ENCODE data around the gene GGACT.

GGACT gene

DNA sequence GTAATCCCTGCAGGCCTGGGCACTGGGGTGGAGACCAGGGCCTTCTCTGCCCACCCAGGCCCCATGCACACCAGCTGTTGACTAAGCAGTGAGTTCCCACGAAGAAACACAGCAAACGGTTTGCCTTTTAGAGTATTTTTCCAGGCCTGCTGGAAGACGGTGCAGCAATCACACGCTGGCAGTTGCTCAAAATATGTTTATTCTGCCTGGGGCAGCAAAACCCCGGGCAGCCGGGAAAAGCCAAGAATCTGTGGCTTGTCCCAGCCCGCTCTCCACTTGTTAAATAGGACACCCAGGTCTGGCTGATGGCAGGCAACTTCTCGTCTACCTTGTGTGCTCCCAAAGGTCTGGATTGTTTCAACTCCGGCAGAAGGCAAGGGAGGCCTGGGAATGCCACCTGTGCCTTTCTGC, 40.8 kb downstream of the GGACT start:
- Histone ChIP-seq H3K27ac (ENCODE audit: low read depth, low read length) (no peak overlapping the region), H3K4me1 (ENCODE audit: control insufficient read depth, insufficient read depth, low read length) (0 out of 2 replicates have a peak, but pooled peaks cover under 1% of the 10 kb centered on the region), H3K9me3 (ENCODE audit: control insufficient read depth, insufficient read depth, low read length) (no peaks in the 10 kb centered on the region), H3K4me3 (ENCODE audit: low read depth, low read length) (no peak overlapping the region), H3K9ac (ENCODE audit: low read depth, low read length) (no peak overlapping the region), H3K27me3 (ENCODE audit: control insufficient read depth, insufficient read depth, low read length) (no peaks in the 10 kb centered on the region), H3K36me3 (ENCODE audit: control insufficient read depth, insufficient read depth, low read length) (no peaks in the 10 kb centered on the region)

DNA sequence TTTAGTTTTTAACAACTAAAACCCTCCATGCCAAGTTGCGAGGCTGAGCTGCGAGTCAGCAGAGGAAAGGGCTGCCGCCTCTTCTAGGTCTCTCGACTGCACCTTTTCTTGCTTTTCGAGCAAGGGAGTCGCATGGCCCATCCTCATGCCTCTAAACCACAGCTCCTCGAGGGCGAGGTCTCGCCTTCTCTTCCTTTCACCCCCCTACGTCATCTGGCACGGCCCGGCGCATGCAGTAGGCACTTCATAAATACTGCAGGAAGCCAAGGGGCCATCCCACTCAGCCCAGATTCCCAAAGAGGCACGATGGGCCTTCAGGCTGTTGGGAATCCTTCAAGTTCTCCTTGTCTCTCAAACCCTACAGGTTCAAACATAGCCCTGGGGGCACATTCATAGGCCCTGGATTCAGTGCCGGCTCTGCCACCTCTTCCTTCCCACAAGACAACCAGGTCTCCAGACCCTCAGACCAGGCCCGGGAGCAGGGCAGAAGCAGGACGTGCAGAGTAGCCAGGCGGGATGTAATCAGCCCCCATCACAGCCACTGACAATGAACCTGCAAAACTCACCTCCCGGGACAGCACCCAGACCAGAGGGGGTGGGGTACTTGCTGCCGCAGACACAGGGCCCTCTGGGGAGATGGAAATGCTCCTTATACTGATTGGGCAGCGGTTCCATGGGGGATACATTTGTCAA, 41.7 kb downstream of the GGACT start:
- Histone ChIP-seq H3K4me1 (ENCODE audit: control insufficient read depth, insufficient read depth, low read length) (peaks cover 4% of the 10 kb centered on the region; the same call in 1 of the 2 replicates), H3K36me3 (ENCODE audit: control insufficient read depth, insufficient read depth, low read length) (no peaks in the 10 kb centered on the region), H3K9ac (ENCODE audit: low read depth, low read length) (no peak overlapping the region), H3K4me3 (ENCODE audit: low read depth, low read length) (no peak overlapping the region), H3K27ac (ENCODE audit: low read depth, low read length) (no peak overlapping the region), H3K27me3 (ENCODE audit: control insufficient read depth, insufficient read depth, low read length) (no peaks in the 10 kb centered on the region), H3K9me3 (ENCODE audit: control insufficient read depth, insufficient read depth, low read length) (no peaks in the 10 kb centered on the region)

DNA sequence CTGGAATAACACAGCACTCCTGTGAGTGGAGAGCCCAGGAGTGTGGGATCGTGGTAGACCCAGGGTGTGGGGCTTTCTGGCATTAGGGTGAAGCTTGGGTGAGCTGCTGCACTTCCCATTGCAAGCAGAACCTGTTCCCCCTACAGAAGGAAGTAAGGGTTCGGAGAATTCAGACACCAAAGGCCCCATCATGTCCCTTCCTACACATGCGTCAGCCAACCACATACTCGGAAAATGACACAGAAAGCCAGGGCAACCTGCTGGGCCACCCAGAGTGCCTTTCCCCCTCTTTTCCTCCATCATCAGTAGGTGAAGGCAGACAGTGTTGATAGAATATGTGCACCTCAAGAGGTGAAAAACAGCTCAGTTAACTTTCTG, 42.9 kb downstream of the GGACT start:
- Histone ChIP-seq H3K27me3 (ENCODE audit: control insufficient read depth, insufficient read depth, low read length) (no peaks in the 10 kb centered on the region), H3K4me1 (ENCODE audit: control insufficient read depth, insufficient read depth, low read length) (peaks cover 4% of the 10 kb centered on the region; the same call in 1 of the 2 replicates), H3K9ac (ENCODE audit: low read depth, low read length) (no peak overlapping the region), H3K36me3 (ENCODE audit: control insufficient read depth, insufficient read depth, low read length) (no peaks in the 10 kb centered on the region), H3K27ac (ENCODE audit: low read depth, low read length) (no peak overlapping the region), H3K4me3 (ENCODE audit: low read depth, low read length) (no peak overlapping the region), H3K9me3 (ENCODE audit: control insufficient read depth, insufficient read depth, low read length) (no peaks in the 10 kb centered on the region)

DNA sequence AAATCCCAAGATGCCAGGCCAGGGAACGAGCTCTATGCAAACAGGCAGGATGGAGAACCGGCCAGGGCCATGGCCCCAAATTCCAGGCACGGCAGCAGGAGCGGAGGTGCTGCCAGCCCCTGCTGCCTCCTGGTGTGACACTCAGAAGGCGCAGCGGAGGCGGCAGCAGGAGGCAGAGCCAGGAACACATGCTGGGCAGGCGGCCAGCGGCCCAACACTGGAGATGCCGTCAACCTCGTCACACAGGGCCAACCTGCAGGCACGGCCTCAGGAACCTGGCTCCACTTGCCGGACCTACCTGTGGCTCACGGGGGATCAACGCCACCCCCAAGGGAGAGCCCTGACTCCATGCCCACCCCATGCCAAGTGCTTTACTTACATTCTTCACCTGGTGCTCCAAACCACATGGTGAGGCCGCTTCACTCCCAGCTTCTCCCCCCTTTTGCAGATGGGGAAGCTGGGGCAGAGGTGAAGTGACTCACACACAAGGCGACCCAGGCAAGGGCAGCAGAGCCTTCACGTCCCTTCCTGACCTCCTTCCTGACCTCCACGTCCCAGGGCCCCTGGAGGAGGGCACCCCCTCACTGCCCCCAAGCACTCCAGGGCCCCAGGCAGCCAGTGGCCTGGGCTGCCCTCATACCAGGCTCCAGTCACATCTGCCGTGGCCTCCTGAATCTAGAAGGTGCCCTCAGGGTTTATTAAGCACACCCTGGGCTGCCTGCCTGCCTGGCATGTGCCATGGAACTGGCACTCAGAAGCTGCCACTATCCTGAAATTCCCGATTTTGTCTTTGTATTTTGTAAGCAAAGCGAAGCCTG, 43.5 kb downstream of the GGACT start:
- no peaks in the 10 kb centered on the region for H3K36me3 ChIP-seq (ENCODE audit: control insufficient read depth, insufficient read depth, low read length)
- no peak overlapping the region for H3K9ac ChIP-seq (ENCODE audit: low read depth, low read length)
- no peak overlapping the region for H3K4me3 ChIP-seq (ENCODE audit: low read depth, low read length)
- no peak overlapping the region for H3K27ac ChIP-seq (ENCODE audit: low read depth, low read length)
- H3K9me3 ChIP-seq (ENCODE audit: control insufficient read depth, insufficient read depth, low read length) = no peaks in the 10 kb centered on the region
- H3K27me3 ChIP-seq (ENCODE audit: control insufficient read depth, insufficient read depth, low read length) = no peaks in the 10 kb centered on the region
- peaks cover 4% of the 10 kb centered on the region; the same call in 1 of the 2 replicates for H3K4me1 ChIP-seq (ENCODE audit: control insufficient read depth, insufficient read depth, low read length)

GRCh38 chr13:100543872-100544602, 44.6 kb downstream of the GGACT start:
- H3K4me1 ChIP-seq (ENCODE audit: control insufficient read depth, insufficient read depth, low read length) = peaks cover 4% of the 10 kb centered on the region; the same call in 1 of the 2 replicates
- H3K9me3 ChIP-seq (ENCODE audit: control insufficient read depth, insufficient read depth, low read length) = no peaks in the 10 kb centered on the region
- H3K36me3 ChIP-seq (ENCODE audit: control insufficient read depth, insufficient read depth, low read length) = no peaks in the 10 kb centered on the region
- H3K9ac ChIP-seq (ENCODE audit: low read depth, low read length) = no peak overlapping the region
- no peak overlapping the region for H3K27ac ChIP-seq (ENCODE audit: low read depth, low read length)
- H3K4me3 ChIP-seq (ENCODE audit: low read depth, low read length) = no peak overlapping the region
- H3K27me3 ChIP-seq (ENCODE audit: control insufficient read depth, insufficient read depth, low read length) = no peaks in the 10 kb centered on the region

GRCh38 chr13:100542826-100543156, 45.8 kb downstream of the GGACT start:
- H3K27ac ChIP-seq (ENCODE audit: low read depth, low read length) = no peak overlapping the region
- H3K9me3 ChIP-seq (ENCODE audit: control insufficient read depth, insufficient read depth, low read length) = no peaks in the 10 kb centered on the region
- peaks cover 4% of the 10 kb centered on the region; the same call in 1 of the 2 replicates for H3K4me1 ChIP-seq (ENCODE audit: control insufficient read depth, insufficient read depth, low read length)
- H3K36me3 ChIP-seq (ENCODE audit: control insufficient read depth, insufficient read depth, low read length) = no peaks in the 10 kb centered on the region
- no peak overlapping the region for H3K4me3 ChIP-seq (ENCODE audit: low read depth, low read length)
- H3K27me3 ChIP-seq (ENCODE audit: control insufficient read depth, insufficient read depth, low read length) = no peaks in the 10 kb centered on the region
- H3K9ac ChIP-seq (ENCODE audit: low read depth, low read length) = no peak overlapping the region

DNA sequence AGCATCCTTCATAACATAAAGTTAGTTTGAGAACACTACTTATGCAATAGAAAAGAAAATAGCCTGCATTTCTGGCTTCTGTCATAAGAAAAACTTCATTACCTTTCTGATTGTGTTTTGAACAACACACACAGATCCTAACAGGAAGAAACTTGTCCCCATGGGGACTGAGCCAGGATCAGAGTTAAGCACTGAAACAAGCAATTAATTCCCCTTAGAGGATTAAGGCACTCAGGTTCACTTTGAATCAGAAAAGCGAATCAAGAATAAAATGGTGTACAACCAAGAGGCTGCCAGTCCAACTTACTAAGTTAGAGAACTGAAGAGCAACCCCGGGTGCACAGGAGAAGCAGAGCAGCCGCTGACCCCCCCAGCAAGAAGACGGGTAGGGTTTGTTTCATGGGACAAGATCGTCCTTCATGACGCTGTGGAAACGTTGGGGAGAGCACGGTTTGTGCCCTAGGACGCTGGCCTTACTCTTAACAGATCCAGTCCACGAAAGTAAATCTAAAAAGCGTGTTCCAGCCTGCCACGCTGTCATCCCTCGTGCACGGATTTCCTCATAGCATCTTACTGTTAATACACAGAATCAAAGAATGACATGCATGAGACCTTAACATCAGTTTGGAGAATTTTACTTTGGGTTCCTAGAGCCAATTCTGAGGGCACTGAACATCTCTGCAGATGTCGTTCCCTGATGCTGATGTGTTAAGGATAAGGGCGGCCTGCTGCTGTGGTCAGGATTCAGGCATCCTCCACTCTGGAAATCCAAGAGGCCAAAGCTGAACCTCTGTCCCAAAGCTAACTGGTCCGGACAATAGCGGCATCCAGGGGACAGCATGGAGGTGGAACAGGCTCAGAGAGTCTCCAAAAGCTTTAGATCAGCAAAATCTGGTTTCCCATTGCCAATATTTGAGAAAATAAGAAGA, 46.4 kb downstream of the GGACT start:
- H3K4me3 ChIP-seq (ENCODE audit: low read depth, low read length) = no peak overlapping the region
- peaks cover 4% of the 10 kb centered on the region; the same call in 1 of the 2 replicates for H3K4me1 ChIP-seq (ENCODE audit: control insufficient read depth, insufficient read depth, low read length)
- no peaks in the 10 kb centered on the region for H3K36me3 ChIP-seq (ENCODE audit: control insufficient read depth, insufficient read depth, low read length)
- no peaks in the 10 kb centered on the region for H3K9me3 ChIP-seq (ENCODE audit: control insufficient read depth, insufficient read depth, low read length)
- H3K9ac ChIP-seq (ENCODE audit: low read depth, low read length) = no peak overlapping the region
- H3K27ac ChIP-seq (ENCODE audit: low read depth, low read length) = no peak overlapping the region
- no peaks in the 10 kb centered on the region for H3K27me3 ChIP-seq (ENCODE audit: control insufficient read depth, insufficient read depth, low read length)

- Histone ChIP-seq H3K4me3 (ENCODE audit: low read depth, low read length) (no peak overlapping the region), H3K9ac (ENCODE audit: low read depth, low read length) (no peak overlapping the region), H3K9me3 (ENCODE audit: control insufficient read depth, insufficient read depth, low read length) (no peaks in the 10 kb centered on the region), H3K36me3 (ENCODE audit: control insufficient read depth, insufficient read depth, low read length) (no peaks in the 10 kb centered on the region), H3K27me3 (ENCODE audit: control insufficient read depth, insufficient read depth, low read length) (no peaks in the 10 kb centered on the region), H3K4me1 (ENCODE audit: control insufficient read depth, insufficient read depth, low read length) (peaks cover 4% of the 10 kb centered on the region; the same call in 1 of the 2 replicates), H3K27ac (ENCODE audit: low read depth, low read length) (no peak overlapping the region)
Measured at GRCh38 chr13:100540621-100541020, 48.0 kb downstream of the GGACT start.

DNA sequence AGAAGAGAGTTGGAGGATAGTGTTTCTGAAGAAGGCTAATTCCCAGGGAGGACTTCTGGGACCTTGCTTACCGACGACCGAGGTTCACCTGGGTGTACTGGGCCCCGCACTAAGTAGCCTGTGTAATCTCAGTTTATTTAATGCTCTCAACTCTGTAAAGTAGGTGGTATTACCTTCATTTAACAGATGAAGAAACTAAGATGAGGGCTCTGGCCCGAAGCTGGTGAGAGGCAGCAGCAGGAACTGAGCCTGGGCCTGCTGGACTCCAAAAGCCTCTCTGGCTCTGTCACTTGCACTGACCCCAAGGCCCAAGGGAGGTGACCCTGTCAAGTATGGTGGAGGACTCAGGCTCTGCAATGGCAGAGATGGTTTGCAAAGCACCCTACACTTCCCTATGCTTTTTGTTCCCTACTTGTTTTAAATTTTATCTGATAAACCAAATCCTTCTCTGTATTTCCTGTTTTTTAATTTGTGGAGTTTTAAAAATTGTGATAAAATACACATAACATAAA, 50.6 kb downstream of the GGACT start:
- Histone ChIP-seq H3K9me3 (ENCODE audit: control insufficient read depth, insufficient read depth, low read length) (no peaks in the 10 kb centered on the region), H3K27me3 (ENCODE audit: control insufficient read depth, insufficient read depth, low read length) (no peaks in the 10 kb centered on the region), H3K27ac (ENCODE audit: low read depth, low read length) (no peak overlapping the region), H3K36me3 (ENCODE audit: control insufficient read depth, insufficient read depth, low read length) (no peaks in the 10 kb centered on the region), H3K9ac (ENCODE audit: low read depth, low read length) (no peak overlapping the region), H3K4me1 (ENCODE audit: control insufficient read depth, insufficient read depth, low read length) (peaks cover 4% of the 10 kb centered on the region; the same call in 1 of the 2 replicates), H3K4me3 (ENCODE audit: low read depth, low read length) (no peak overlapping the region)

DNA sequence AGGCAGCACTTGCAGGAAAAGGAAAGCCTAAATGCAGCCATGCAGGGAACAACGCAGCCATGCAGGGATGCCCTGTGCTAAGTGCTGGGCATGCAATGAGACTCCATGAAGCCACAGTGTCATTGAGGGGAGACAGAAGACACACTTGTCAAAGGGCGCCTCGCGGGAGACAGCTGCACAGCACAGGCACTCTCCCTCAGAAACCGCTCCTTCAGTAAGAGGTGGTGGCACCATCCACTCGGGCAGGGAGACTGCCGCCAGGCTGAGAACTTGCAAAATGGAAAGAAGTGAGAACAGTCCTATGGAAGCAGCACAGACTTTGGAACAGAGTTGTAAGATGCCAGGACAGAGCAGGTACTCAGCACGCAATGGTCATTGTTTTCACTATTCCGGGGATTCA, 51.1 kb downstream of the GGACT start:
- H3K27me3 ChIP-seq (ENCODE audit: control insufficient read depth, insufficient read depth, low read length) = no peaks in the 10 kb centered on the region
- no peaks in the 10 kb centered on the region for H3K36me3 ChIP-seq (ENCODE audit: control insufficient read depth, insufficient read depth, low read length)
- H3K27ac ChIP-seq (ENCODE audit: low read depth, low read length) = no peak overlapping the region
- peaks cover under 1% of the 10 kb centered on the region; the same call in 1 of the 2 replicates for H3K4me1 ChIP-seq (ENCODE audit: control insufficient read depth, insufficient read depth, low read length)
- no peak overlapping the region for H3K9ac ChIP-seq (ENCODE audit: low read depth, low read length)
- no peak overlapping the region for H3K4me3 ChIP-seq (ENCODE audit: low read depth, low read length)
- H3K9me3 ChIP-seq (ENCODE audit: control insufficient read depth, insufficient read depth, low read length) = no peaks in the 10 kb centered on the region
